HEK293 (cell line): ENCODE data around the gene ATP8A1.

Experiments used
- CTCF ChIA-PET: fragments of 350-600 bp; formaldehyde crosslinking; extraction: SDS; loops from one replicate; lab custom pipeline; 2021; ENCODE audit warnings: antibody characterized with exemption; lab: Yijun Ruan, JAX
- POLR2A ChIA-PET: fragments of 300-600 bp; formaldehyde crosslinking; extraction: SDS; loops from one replicate; lab custom pipeline; 2020; ENCODE audit warnings: antibody characterized with exemption, inconsistent platforms; lab: Yijun Ruan, JAX
- H3K27ac ChIP-seq: fragments of 200-500 bp; sonication (Bioruptor generic); 2 replicates; pipeline ENCODE4 v1.5.1; 2014; ENCODE audit warnings: low read depth, low read length, control low read depth, inconsistent platforms; ENCODE audit errors: extremely low read depth
- H3K36me3 ChIP-seq, 2 experiments: fragments of 200-500 bp in 1 of 2; sonication (Bioruptor generic) in 1 of 2; 1 replicate in 1 of 2; 2 replicates in 1 of 2; pipeline ENCODE4 v1.5.1; 2014 to 2017; ENCODE audit warnings: inconsistent platforms in 2 of 2, low read length in 2 of 2; ENCODE audit not compliant: control insufficient read depth in 2 of 2, insufficient read depth in 1 of 2
- H3K4me1 ChIP-seq: fragments of 200-500 bp; sonication (Bioruptor generic); 2 replicates; pipeline ENCODE4 v1.5.1; 2014; ENCODE audit warnings: mild to moderate bottlenecking, low read length, inconsistent platforms; ENCODE audit not compliant: control insufficient read depth, insufficient read depth
- H3K4me3 ChIP-seq: 2 replicates; pipeline ENCODE4 v1.5.1; 2011; ENCODE audit warnings: low read depth, mild to moderate bottlenecking, control low read depth, low read length, moderate library complexity
- H3K9me3 ChIP-seq: fragments of 200-500 bp; sonication (Bioruptor generic); 2 replicates; pipeline ENCODE4 v1.5.1; 2014; ENCODE audit warnings: low read depth, low read length, inconsistent platforms; ENCODE audit not compliant: control insufficient read depth, insufficient read depth
- BCL11B ChIP-seq: fragments of 450-650 bp; formaldehyde crosslinking; IDR thresholded peaks from 2 replicates; pipeline ENCODE4 v1.5.1; 2016; ENCODE audit warnings: low read depth, missing biosample characterization, missing genetic modification characterization
- EGR2 ChIP-seq: fragments of 450-650 bp; formaldehyde crosslinking; IDR thresholded peaks from 2 replicates; pipeline ENCODE4 v1.5.1; 2016; ENCODE audit warnings: low read depth, missing biosample characterization, missing genetic modification characterization
- KLF1 ChIP-seq: fragments of 450-650 bp; formaldehyde crosslinking; IDR thresholded peaks from 2 replicates; pipeline ENCODE4 v1.5.1; 2016; ENCODE audit warnings: missing biosample characterization, missing genetic modification characterization
- KLF17 ChIP-seq: fragments of 450-650 bp; formaldehyde crosslinking; IDR thresholded peaks from 2 replicates; pipeline ENCODE4 v1.5.1; 2016; ENCODE audit warnings: missing biosample characterization, missing genetic modification characterization
- PRDM2 ChIP-seq: fragments of 450-650 bp; formaldehyde crosslinking; IDR thresholded peaks from 2 replicates; pipeline ENCODE4 v1.5.1; 2016; ENCODE audit warnings: missing biosample characterization, missing genetic modification characterization, borderline replicate concordance
- ZBTB1 ChIP-seq: fragments of 450-650 bp; formaldehyde crosslinking; IDR thresholded peaks from 2 replicates; pipeline ENCODE4 v1.5.1; 2016; ENCODE audit warnings: missing biosample characterization, missing genetic modification characterization
- ZBTB10 ChIP-seq: fragments of 450-650 bp; formaldehyde crosslinking; IDR thresholded peaks from 2 replicates; pipeline ENCODE4 v1.5.1; 2016; ENCODE audit warnings: missing biosample characterization, missing genetic modification characterization
- ZBTB44 ChIP-seq: fragments of 450-650 bp; IDR thresholded peaks from 2 replicates; pipeline ENCODE4 v1.5.1; 2018; ENCODE audit warnings: missing biosample characterization, mild to moderate bottlenecking, missing genetic modification characterization
- ZIC2 ChIP-seq: fragments of 450-650 bp; formaldehyde crosslinking; IDR thresholded peaks from 2 replicates; pipeline ENCODE4 v1.5.1; 2016; ENCODE audit warnings: missing biosample characterization, missing genetic modification characterization
- ZNF112 ChIP-seq: fragments of 450-650 bp; formaldehyde crosslinking; IDR thresholded peaks from 2 replicates; pipeline ENCODE4 v1.5.0; 2017; ENCODE audit warnings: missing biosample characterization, missing genetic modification characterization
- ZNF114 ChIP-seq: fragments of 450-650 bp; formaldehyde crosslinking; IDR thresholded peaks from 2 replicates; pipeline ENCODE4 v1.5.0; 2017; ENCODE audit warnings: missing biosample characterization, missing genetic modification characterization
- ZNF133 ChIP-seq: fragments of 450-650 bp; formaldehyde crosslinking; IDR thresholded peaks from 2 replicates; pipeline ENCODE4 v1.5.1; 2016; ENCODE audit warnings: missing biosample characterization, missing genetic modification characterization
- ZNF140 ChIP-seq: fragments of 450-650 bp; formaldehyde crosslinking; IDR thresholded peaks from 2 replicates; pipeline ENCODE4 v1.5.1; 2016; ENCODE audit warnings: missing biosample characterization, missing genetic modification characterization
- ZNF362 ChIP-seq: fragments of 450-650 bp; formaldehyde crosslinking; IDR thresholded peaks from 2 replicates; pipeline ENCODE4 v1.5.1; 2016; ENCODE audit warnings: missing biosample characterization, missing genetic modification characterization
- ZNF48 ChIP-seq: fragments of 450-650 bp; formaldehyde crosslinking; IDR thresholded peaks from 2 replicates; pipeline ENCODE4 v1.5.1; 2016; ENCODE audit warnings: missing biosample characterization, missing genetic modification characterization
- ZNF544 ChIP-seq: fragments of 450-650 bp; formaldehyde crosslinking; IDR thresholded peaks from 2 replicates; pipeline ENCODE4 v1.5.0; 2017; ENCODE audit warnings: missing biosample characterization, missing genetic modification characterization

Gene ATP8A1

GRCh38 chr4:42541647-42542046 is 115.3 kb downstream of the ATP8A1 start (continued):
- TF ChIP-seq ZNF114 (tag by site-specific recombination), result no peak

GRCh38 chr4:42533042-42533441 is 123.9 kb downstream of the ATP8A1 start:
- Histone ChIP-seq H3K27ac (no peak overlapping the region), H3K9me3 (no peaks in the 10 kb centered on the region), H3K36me3 (peaks cover 0 to 7% of the 10 kb centered on the region in 2 experiments; a peak in 1 of 3 replicates), H3K4me3 (no peak overlapping the region), H3K4me1 (no peaks in the 10 kb centered on the region)
- TF ChIP-seq ZIC2 (tag by site-specific recombination) (0 out of 2 replicates have a peak, but pooled peaks have one; percentile 17), ZNF48 (no peak)
- ChIA-PET CTCF (no interaction called here), POLR2A (no interaction called here)

- ChIA-PET POLR2A (no interaction called here), CTCF (no interaction called here)
- no peak overlapping the region for H3K27ac ChIP-seq
- H3K4me1 ChIP-seq, result no peaks in the 10 kb centered on the region
- H3K36me3 ChIP-seq, result peaks cover 0 to 7% of the 10 kb centered on the region in 2 experiments; a peak in 1 of 3 replicates
- H3K9me3 ChIP-seq, result no peaks in the 10 kb centered on the region
- no peak overlapping the region for H3K4me3 ChIP-seq
- no peak for TF ChIP-seq KLF1 (tag by site-specific recombination)
- TF ChIP-seq ZNF362 (tag by site-specific recombination), result no peak
- TF ChIP-seq ZNF140 (tag by site-specific recombination), result no peak
- no peak for TF ChIP-seq ZNF133 (tag by site-specific recombination)
- no peak for TF ChIP-seq ZNF544
- TF ChIP-seq EGR2 (tag by site-specific recombination), result no peak
- TF ChIP-seq BCL11B (tag by site-specific recombination), result no peak
- no peak for TF ChIP-seq ZNF112 (tag by site-specific recombination)
- TF ChIP-seq ZBTB44, result no peak
- no peak for TF ChIP-seq ZBTB10
- no peak for TF ChIP-seq PRDM2 (tag by site-specific recombination)
- no peak for TF ChIP-seq ZBTB1 (tag by site-specific recombination)
- TF ChIP-seq KLF17 (tag by site-specific recombination), result no peak
- no peak for TF ChIP-seq ZNF48
Measured at GRCh38 chr4:42531341-42532030, 125.4 kb downstream of the ATP8A1 start.
